Measurements from ENCODE around the gene WDR43. TPM values are rescaled to one million over a fixed set of nuclear protein-coding genes. Genes with fewer than 3 reads are reported as not detected.

The WDR43 gene
- total and polyA plus RNA-seq, 4 experiments from 2014 or later = 36.2 to 57.9 (median 55.2) TPM

DNA sequence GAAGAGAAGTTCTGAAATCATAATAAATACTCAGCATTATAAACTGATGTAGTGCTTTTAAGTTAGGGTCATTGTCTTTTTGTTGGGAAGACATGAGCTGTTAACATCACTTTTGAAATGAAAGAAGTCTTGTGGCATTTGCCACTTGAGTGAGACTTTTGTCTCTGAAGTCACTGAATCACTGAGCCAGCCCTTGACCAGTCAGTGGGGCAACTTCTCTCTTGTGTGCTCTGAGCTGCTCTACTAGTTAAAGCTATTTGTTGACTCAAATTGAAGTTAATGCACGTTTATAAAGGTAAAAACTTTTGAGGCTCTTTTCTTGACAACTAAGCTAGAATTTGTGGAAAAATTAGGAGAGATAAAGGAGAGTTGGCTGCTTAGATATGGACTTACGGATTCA, 6.7 kb downstream of the WDR43 start:
- no peak overlapping the region for H3K4me3 ChIP-seq (ENCODE audit: low read length in 2 of 2)
- H3K27me3 ChIP-seq (ENCODE audit: insufficient read depth, low read length) = no peaks in the 10 kb centered on the region
- H3K27ac ChIP-seq (ENCODE audit: low read depth, low read length) = no peak overlapping the region
- ChIA-PET POLR2A (ENCODE audit: partially characterized antibody) (no interaction called here), CTCF (ENCODE audit: partially characterized antibody) (interaction anchor here (1.2 kb wide), 1 partner anchor 307 kb away, joined by 6 read pairs; no protein-coding TSS in a partner anchor)
- intact Hi-C loops (cut with micrococcal nuclease) = no loop called here
- peaks cover 0 to 2% (median 0%) of the 10 kb centered on the region in 8 donors for H3K9me3 Mint-ChIP-seq
- peaks cover 23 to 37% of the 10 kb centered on the region in 2 donors for H3K36me3 Mint-ChIP-seq
- H3K4me1 ChIP-seq (ENCODE audit: insufficient read depth, low read length) = peaks cover 51% of the 10 kb centered on the region
- no peak overlapping the region for H3K4me3 Mint-ChIP-seq
- peaks cover 42 to 68% (median 49%) of the 10 kb centered on the region in 4 donors for H3K4me1 Mint-ChIP-seq
- no peak for DNase-seq
- H3K27me3 Mint-ChIP-seq = no peaks in the 10 kb centered on the region
- H3K9me3 ChIP-seq (ENCODE audit: control insufficient read depth in 1 of 2, low read length in 2 of 2) = no peaks in the 10 kb centered on the region
- no peak overlapping the region for H3K27ac Mint-ChIP-seq
- H3K36me3 ChIP-seq (ENCODE audit: insufficient read depth, low read length) = peaks cover 19% of the 10 kb centered on the region

DNA sequence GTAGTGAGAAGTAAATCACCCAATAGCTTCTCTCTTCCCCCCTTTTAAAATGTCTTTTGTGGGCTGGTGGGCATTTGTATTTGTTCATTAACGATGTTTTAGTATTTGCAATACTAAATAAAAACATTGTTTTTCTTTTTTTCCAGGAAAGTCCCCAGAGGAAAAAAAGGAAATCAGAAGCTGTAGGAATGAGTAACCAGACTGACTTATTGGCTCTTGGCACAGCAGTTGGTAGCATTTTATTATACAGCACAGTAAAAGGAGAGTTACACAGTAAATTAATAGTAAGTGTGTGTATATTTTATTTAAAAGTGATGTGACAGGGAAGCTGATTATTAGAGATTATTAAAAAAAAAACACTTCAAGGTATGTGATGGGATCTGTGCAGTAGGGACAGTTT, 7.4 kb downstream of the WDR43 start:
- Mint-ChIP-seq H3K36me3 (peaks cover 29 to 42% of the 10 kb centered on the region in 2 donors), H3K4me3 (no peak overlapping the region), H3K27ac (no peak overlapping the region), H3K4me1 (peaks cover 39 to 61% (median 43%) of the 10 kb centered on the region in 4 donors), H3K9me3 (peaks cover 0 to 2% (median 0%) of the 10 kb centered on the region in 8 donors), H3K27me3 (no peaks in the 10 kb centered on the region)
- no peak overlapping the region for H3K4me3 ChIP-seq (ENCODE audit: low read length in 2 of 2)
- ChIA-PET POLR2A (ENCODE audit: partially characterized antibody) (interaction anchor here (1.5 to 1.6 kb wide), 2 partner anchors 7 to 32 kb away, joined by 5 read pairs; partner anchors contain the start of genes TRMT61B and WDR43), CTCF (ENCODE audit: partially characterized antibody) (interaction anchor here (1.0 to 1.2 kb wide), 2 partner anchors 308 to 335 kb away, joined by 3 to 6 read pairs; no protein-coding TSS in a partner anchor)
- H3K27me3 ChIP-seq (ENCODE audit: insufficient read depth, low read length) = no peaks in the 10 kb centered on the region
- intact Hi-C loops (cut with micrococcal nuclease) = no loop called here
- no peak overlapping the region for H3K27ac ChIP-seq (ENCODE audit: low read depth, low read length)
- peaks cover 45% of the 10 kb centered on the region for H3K4me1 ChIP-seq (ENCODE audit: insufficient read depth, low read length)
- peaks cover 25% of the 10 kb centered on the region for H3K36me3 ChIP-seq (ENCODE audit: insufficient read depth, low read length)
- no peak for DNase-seq
- H3K9me3 ChIP-seq (ENCODE audit: control insufficient read depth in 1 of 2, low read length in 2 of 2) = no peaks in the 10 kb centered on the region

- H3K36me3 Mint-ChIP-seq = peaks cover 33 to 44% of the 10 kb centered on the region in 2 donors
- peaks cover 32 to 54% (median 37%) of the 10 kb centered on the region in 4 donors for H3K4me1 Mint-ChIP-seq
- no peak overlapping the region for H3K4me3 ChIP-seq (ENCODE audit: low read length in 2 of 2)
- intact Hi-C loops (cut with micrococcal nuclease) = no loop called here
- peak overlapping the region in 2 of 7 donors; percentile 2 to 53 for H3K27ac Mint-ChIP-seq
- CTCF ChIA-PET (ENCODE audit: partially characterized antibody) = interaction anchor here (1.0 to 1.2 kb wide), 2 partner anchors 308 to 336 kb away, joined by 3 to 6 read pairs; no protein-coding TSS in a partner anchor
- H3K36me3 ChIP-seq (ENCODE audit: insufficient read depth, low read length) = peaks cover 29% of the 10 kb centered on the region
- no peaks in the 10 kb centered on the region for H3K27me3 Mint-ChIP-seq
- H3K9me3 ChIP-seq (ENCODE audit: control insufficient read depth in 1 of 2, low read length in 2 of 2) = no peaks in the 10 kb centered on the region
- DNase-seq = no peak
- no peak overlapping the region for H3K4me3 Mint-ChIP-seq
- POLR2A ChIA-PET (ENCODE audit: partially characterized antibody) = interaction anchor here (1.5 to 1.6 kb wide), 2 partner anchors 8 to 32 kb away, joined by 5 read pairs; partner anchors contain the start of genes TRMT61B and WDR43
- peaks cover 38% of the 10 kb centered on the region for H3K4me1 ChIP-seq (ENCODE audit: insufficient read depth, low read length)
- no peaks in the 10 kb centered on the region for H3K27me3 ChIP-seq (ENCODE audit: insufficient read depth, low read length)
- no peak overlapping the region for H3K27ac ChIP-seq (ENCODE audit: low read depth, low read length)
- H3K9me3 Mint-ChIP-seq = peaks cover 0 to 2% (median 0%) of the 10 kb centered on the region in 8 donors
These were observed 8.1 kb downstream of the WDR43 start for GRCh38 chr2:28902584-28902983.

GRCh38 chr2:28904295-28904694, 9.8 kb downstream of the WDR43 start:
- Histone ChIP-seq H3K36me3 (ENCODE audit: insufficient read depth, low read length) (peaks cover 39% of the 10 kb centered on the region), H3K4me3 (ENCODE audit: low read length in 2 of 2) (no peak overlapping the region), H3K27ac (ENCODE audit: low read depth, low read length) (no peak overlapping the region), H3K9me3 (ENCODE audit: control insufficient read depth in 1 of 2, low read length in 2 of 2) (no peaks in the 10 kb centered on the region), H3K4me1 (ENCODE audit: insufficient read depth, low read length) (peaks cover 20% of the 10 kb centered on the region), H3K27me3 (ENCODE audit: insufficient read depth, low read length) (no peaks in the 10 kb centered on the region)
- intact Hi-C loops (cut with micrococcal nuclease) = no loop called here
- Mint-ChIP-seq H3K27ac (peak overlapping the region in 1 of 7 donors; percentile 66), H3K36me3 (peaks cover 46 to 60% of the 10 kb centered on the region in 2 donors), H3K27me3 (no peaks in the 10 kb centered on the region), H3K4me3 (no peak overlapping the region), H3K4me1 (peaks cover 22 to 41% (median 23%) of the 10 kb centered on the region in 4 donors), H3K9me3 (peaks cover 0 to 2% (median 0%) of the 10 kb centered on the region in 8 donors)
- ChIA-PET CTCF (ENCODE audit: partially characterized antibody) (interaction anchor here (1.4 to 2.9 kb wide), 2 partner anchors 84 to 310 kb away, joined by 3 to 8 read pairs; no protein-coding TSS in a partner anchor), POLR2A (ENCODE audit: partially characterized antibody) (interaction anchor here (1.8 kb wide), 1 partner anchor 10 kb away, joined by 4 read pairs; the partner anchor contains the start of gene WDR43)
- no peak for DNase-seq

DNA sequence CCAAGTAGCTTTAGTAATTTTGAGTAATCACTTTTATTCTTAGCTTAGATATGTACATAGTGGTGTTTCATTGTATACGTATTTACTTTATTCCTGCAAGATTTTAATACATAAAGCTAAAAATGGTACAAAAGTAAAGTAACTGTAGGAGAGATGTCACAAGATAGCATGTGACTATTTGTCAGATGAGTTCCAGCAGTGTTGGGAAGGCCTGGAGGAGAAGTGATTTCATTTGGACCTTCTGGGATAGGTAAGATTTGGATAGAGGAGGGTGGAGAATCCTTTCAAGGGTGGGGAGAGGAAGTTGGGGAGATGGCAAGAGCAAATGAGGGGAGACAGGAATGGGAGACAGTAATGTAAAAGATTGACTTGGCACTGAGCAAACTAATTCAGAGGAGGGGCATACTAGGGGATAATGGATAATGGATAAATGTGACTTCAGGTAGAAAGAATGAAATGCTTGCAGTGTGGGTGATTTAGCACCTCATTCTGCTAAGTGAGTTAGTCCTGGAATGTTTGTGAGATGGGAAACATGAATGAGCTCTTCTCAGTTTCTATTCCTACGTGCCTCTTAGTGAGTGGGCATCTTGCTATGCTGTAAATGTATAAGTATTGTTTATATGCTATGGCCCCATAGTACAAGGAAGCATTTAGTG, 10.5 kb downstream of the WDR43 start:
- intact Hi-C loops (cut with micrococcal nuclease) = no loop called here
- no peak overlapping the region for H3K27ac ChIP-seq (ENCODE audit: low read depth, low read length)
- DNase-seq = no peak
- ChIA-PET CTCF (ENCODE audit: partially characterized antibody) (interaction anchor here (0.9 to 2.9 kb wide), 3 partner anchors 35 to 310 kb away, joined by 3 to 8 read pairs (median 3); partner anchors contain the start of gene TRMT61B), POLR2A (ENCODE audit: partially characterized antibody) (interaction anchor here (1.6 to 1.8 kb wide), 2 partner anchors 11 to 35 kb away, joined by 4 read pairs; partner anchors contain the start of genes TRMT61B and WDR43)
- H3K27me3 ChIP-seq (ENCODE audit: insufficient read depth, low read length) = no peaks in the 10 kb centered on the region
- no peaks in the 10 kb centered on the region for H3K9me3 ChIP-seq (ENCODE audit: control insufficient read depth in 1 of 2, low read length in 2 of 2)
- peaks cover 0 to 2% (median 0%) of the 10 kb centered on the region in 8 donors for H3K9me3 Mint-ChIP-seq
- H3K27me3 Mint-ChIP-seq = no peaks in the 10 kb centered on the region
- peaks cover 17 to 37% (median 22%) of the 10 kb centered on the region in 4 donors for H3K4me1 Mint-ChIP-seq
- no peak overlapping the region for H3K4me3 ChIP-seq (ENCODE audit: low read length in 2 of 2)
- peak overlapping the region in 4 of 7 donors; percentile 0 to 81 (median 15) for H3K27ac Mint-ChIP-seq
- no peak overlapping the region for H3K4me3 Mint-ChIP-seq
- peaks cover 14% of the 10 kb centered on the region for H3K4me1 ChIP-seq (ENCODE audit: insufficient read depth, low read length)
- peaks cover 53 to 66% of the 10 kb centered on the region in 2 donors for H3K36me3 Mint-ChIP-seq
- peaks cover 46% of the 10 kb centered on the region for H3K36me3 ChIP-seq (ENCODE audit: insufficient read depth, low read length)

DNA sequence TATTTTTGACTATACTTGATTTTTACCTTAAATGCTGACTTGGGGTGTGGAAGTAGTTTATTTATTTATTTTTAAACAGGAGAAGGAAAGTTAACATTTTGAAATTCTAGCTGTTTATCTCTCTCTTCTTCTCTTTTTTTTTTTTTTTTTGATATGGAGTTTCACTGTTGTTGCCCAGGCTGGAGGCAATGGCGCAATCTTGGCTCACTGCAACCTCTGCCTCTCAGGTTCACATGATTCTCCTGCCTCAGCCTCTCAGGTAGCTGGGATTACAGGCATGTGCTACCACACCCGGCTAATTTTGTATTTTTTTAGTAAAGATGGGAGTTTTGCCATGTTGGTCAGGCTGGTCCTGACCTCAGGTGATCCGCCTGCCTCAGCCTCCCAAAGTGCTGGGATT, 11.1 kb downstream of the WDR43 start:
- CTCF ChIA-PET (ENCODE audit: partially characterized antibody) = interaction anchor here (0.9 to 2.9 kb wide), 3 partner anchors 35 to 311 kb away, joined by 3 to 8 read pairs (median 3); partner anchors contain the start of gene TRMT61B
- intact Hi-C loops (cut with micrococcal nuclease) = no loop called here
- Mint-ChIP-seq H3K36me3 (peaks cover 56 to 71% of the 10 kb centered on the region in 2 donors), H3K4me1 (peaks cover 14 to 31% (median 23%) of the 10 kb centered on the region in 4 donors), H3K27me3 (no peaks in the 10 kb centered on the region), H3K9me3 (peaks cover 0 to 2% (median 0%) of the 10 kb centered on the region in 8 donors), H3K27ac (no peak overlapping the region), H3K4me3 (no peak overlapping the region)
- POLR2A ChIA-PET (ENCODE audit: partially characterized antibody) = interaction anchor here (1.6 to 1.8 kb wide), 2 partner anchors 11 to 36 kb away, joined by 4 read pairs; partner anchors contain the start of genes TRMT61B and WDR43
- Histone ChIP-seq H3K9me3 (ENCODE audit: control insufficient read depth in 1 of 2, low read length in 2 of 2) (no peaks in the 10 kb centered on the region), H3K4me3 (ENCODE audit: low read length in 2 of 2) (no peak overlapping the region), H3K4me1 (ENCODE audit: insufficient read depth, low read length) (peaks cover 11% of the 10 kb centered on the region), H3K27me3 (ENCODE audit: insufficient read depth, low read length) (no peaks in the 10 kb centered on the region), H3K36me3 (ENCODE audit: insufficient read depth, low read length) (peaks cover 49% of the 10 kb centered on the region), H3K27ac (ENCODE audit: low read depth, low read length) (no peak overlapping the region)
- DNase-seq = no peak

DNA sequence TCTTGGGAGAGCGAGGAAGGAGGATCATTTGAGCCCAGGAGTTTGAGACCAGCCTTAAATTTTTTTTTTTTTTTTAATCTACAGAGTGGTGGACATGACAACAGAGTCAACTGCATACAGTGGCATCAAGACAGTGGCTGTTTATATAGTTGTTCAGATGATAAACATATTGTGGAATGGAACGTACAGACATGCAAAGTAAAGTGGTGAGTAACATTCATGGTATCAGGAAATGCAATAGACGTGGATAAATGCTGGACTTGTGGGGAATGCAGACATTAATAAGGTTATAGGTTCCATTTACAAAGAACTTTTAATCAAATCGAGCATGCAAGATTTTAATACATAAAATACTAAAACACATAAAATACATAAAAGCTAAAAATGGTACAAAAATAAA, 11.9 kb downstream of the WDR43 start:
- H3K4me1 ChIP-seq (ENCODE audit: insufficient read depth, low read length) = peaks cover 3% of the 10 kb centered on the region
- intact Hi-C loops (cut with micrococcal nuclease) = no loop called here
- Mint-ChIP-seq H3K27me3 (no peaks in the 10 kb centered on the region), H3K27ac (peak overlapping the region in 1 of 7 donors; percentile 83), H3K36me3 (peaks cover 55 to 70% of the 10 kb centered on the region in 2 donors), H3K9me3 (peaks cover 0 to 2% (median 0%) of the 10 kb centered on the region in 8 donors), H3K4me1 (peaks cover 5 to 23% (median 18%) of the 10 kb centered on the region in 4 donors), H3K4me3 (peak overlapping the region in 1 of 8 donors; percentile 18)
- POLR2A ChIA-PET (ENCODE audit: partially characterized antibody) = interaction anchor here (0.8 to 1.6 kb wide), 2 partner anchors 11 to 36 kb away, joined by 3 to 4 read pairs; partner anchors contain the start of gene TRMT61B
- H3K36me3 ChIP-seq (ENCODE audit: insufficient read depth, low read length) = peaks cover 49% of the 10 kb centered on the region
- CTCF ChIA-PET (ENCODE audit: partially characterized antibody) = no interaction called here
- no peak for DNase-seq
- no peaks in the 10 kb centered on the region for H3K27me3 ChIP-seq (ENCODE audit: insufficient read depth, low read length)
- no peak overlapping the region for H3K4me3 ChIP-seq (ENCODE audit: low read length in 2 of 2)
- H3K27ac ChIP-seq (ENCODE audit: low read depth, low read length) = no peak overlapping the region
- no peaks in the 10 kb centered on the region for H3K9me3 ChIP-seq (ENCODE audit: control insufficient read depth in 1 of 2, low read length in 2 of 2)

Data from CD4-positive, alpha-beta memory T cell (primary cell).